PC-9 (cell line): ENCODE data around the gene PHF21A.

ENCODE experiments used
- CTCF ChIP-seq: fragments of 200-600 bp; sonication (generic); conservative IDR thresholded peaks from 2 replicates; pipeline ENCODE4 v1.6.1; 2017; ENCODE audit warnings: mixed run types, antibody characterized with exemption, mild to moderate bottlenecking, moderate library complexity
- EZH2 ChIP-seq: fragments of 200-600 bp; sonication (generic); IDR thresholded peaks from 2 replicates; pipeline ENCODE4 v1.8.0; 2017; ENCODE audit warnings: antibody characterized with exemption, low read depth

- no peak; the same call in 1 of the 2 replicates for TF ChIP-seq CTCF
- no peak for TF ChIP-seq EZH2
Measured at GRCh38 chr11:46001448-46001914, 119.8 kb downstream of the PHF21A start.
